Chondrocyte (in vitro differentiated cells): ENCODE results near the gene BRAT1. TPM values are rescaled to one million over a fixed set of nuclear protein-coding genes. Genes with fewer than 3 reads are reported as not detected.

Source experiments
- DNase-seq: peaks from one replicate; pipeline ENCODE4 v3.0.0; 2021; ENCODE audit warnings: mixed read lengths, low spot score
- H3K27ac Mint-ChIP-seq: one replicate; pipeline ENCODE4 v1.8.0; 2021; ENCODE audit warnings: mild to moderate bottlenecking, moderate library complexity, mixed read lengths; ENCODE audit not compliant: unreplicated experiment
- H3K27me3 Mint-ChIP-seq: 2 replicates; pipeline ENCODE4 v1.8.0; 2021; ENCODE audit warnings: low read depth, mixed read lengths
- H3K36me3 Mint-ChIP-seq: 2 replicates; pipeline ENCODE4 v1.8.0; 2021; ENCODE audit warnings: low read depth, mixed read lengths
- H3K4me1 Mint-ChIP-seq: 2 replicates; pipeline ENCODE4 v1.8.0; 2021; ENCODE audit warnings: low read depth, mild to moderate bottlenecking, mixed read lengths
- H3K4me3 Mint-ChIP-seq: one replicate; pipeline ENCODE4 v1.8.0; 2021; ENCODE audit warnings: mild to moderate bottlenecking, moderate library complexity, mixed read lengths; ENCODE audit not compliant: unreplicated experiment
- H3K9me3 Mint-ChIP-seq: 2 replicates; pipeline ENCODE4 v1.8.0; 2021; ENCODE audit warnings: low read depth, mixed read lengths
- long read RNA-seq: library from polyadenylated mRNA; stranded (forward); transcript quantifications from one replicate; pipeline ENCODE4 v2.0.0, GENCODE V29; 2021
- total RNA-seq: library from RNA; stranded (reverse); gene quantifications from 3 replicates; pipeline ENCODE4 v1.2.1, GENCODE V29; 2021
- TF ChIP-seq, protein P1 (sequence below): fragments of 200-600 bp; sonication (generic); IDR thresholded peaks from 2 replicates; pipeline ENCODE4 v1.5.0; 2021; ENCODE audit warnings: antibody characterized with exemption, mild to moderate bottlenecking, moderate library complexity

Gene BRAT1
- 19.6 to 30.6 TPM (median 21.0 TPM) in 3 replicates for total RNA-seq
- long read RNA-seq, transcript BRAT1-201 (14 exons, 2,915 nt), result major isoform, 65 of 139 reads
- long read RNA-seq, partial matches to known transcripts, result 24 of 139 reads
- long read RNA-seq, other reads (novel, unspliced or antisense), result 50 of 139 reads

GRCh38 chr7:2555121-2556052, at the start of gene BRAT1:
Gene BRAT1 (minus strand): TSS chr7:2555524. CDS start chr7:2554431, 1,093 bp downstream.
- TF ChIP-seq, protein P1, sequence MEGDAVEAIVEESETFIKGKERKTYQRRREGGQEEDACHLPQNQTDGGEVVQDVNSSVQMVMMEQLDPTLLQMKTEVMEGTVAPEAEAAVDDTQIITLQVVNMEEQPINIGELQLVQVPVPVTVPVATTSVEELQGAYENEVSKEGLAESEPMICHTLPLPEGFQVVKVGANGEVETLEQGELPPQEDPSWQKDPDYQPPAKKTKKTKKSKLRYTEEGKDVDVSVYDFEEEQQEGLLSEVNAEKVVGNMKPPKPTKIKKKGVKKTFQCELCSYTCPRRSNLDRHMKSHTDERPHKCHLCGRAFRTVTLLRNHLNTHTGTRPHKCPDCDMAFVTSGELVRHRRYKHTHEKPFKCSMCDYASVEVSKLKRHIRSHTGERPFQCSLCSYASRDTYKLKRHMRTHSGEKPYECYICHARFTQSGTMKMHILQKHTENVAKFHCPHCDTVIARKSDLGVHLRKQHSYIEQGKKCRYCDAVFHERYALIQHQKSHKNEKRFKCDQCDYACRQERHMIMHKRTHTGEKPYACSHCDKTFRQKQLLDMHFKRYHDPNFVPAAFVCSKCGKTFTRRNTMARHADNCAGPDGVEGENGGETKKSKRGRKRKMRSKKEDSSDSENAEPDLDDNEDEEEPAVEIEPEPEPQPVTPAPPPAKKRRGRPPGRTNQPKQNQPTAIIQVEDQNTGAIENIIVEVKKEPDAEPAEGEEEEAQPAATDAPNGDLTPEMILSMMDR, result peak; percentile 80
- peak; percentile 98 for DNase-seq
- Mint-ChIP-seq H3K27me3 (no peaks in the 10 kb centered on the region), H3K4me1 (peaks cover 31% of the 10 kb centered on the region), H3K4me3 (peak within 1 kb of the TSS; percentile 78), H3K9me3 (no peaks in the 10 kb centered on the region), H3K36me3 (peaks cover 3% of the 10 kb centered on the region), H3K27ac (peak within 1 kb of the TSS; percentile 81)

DNA sequence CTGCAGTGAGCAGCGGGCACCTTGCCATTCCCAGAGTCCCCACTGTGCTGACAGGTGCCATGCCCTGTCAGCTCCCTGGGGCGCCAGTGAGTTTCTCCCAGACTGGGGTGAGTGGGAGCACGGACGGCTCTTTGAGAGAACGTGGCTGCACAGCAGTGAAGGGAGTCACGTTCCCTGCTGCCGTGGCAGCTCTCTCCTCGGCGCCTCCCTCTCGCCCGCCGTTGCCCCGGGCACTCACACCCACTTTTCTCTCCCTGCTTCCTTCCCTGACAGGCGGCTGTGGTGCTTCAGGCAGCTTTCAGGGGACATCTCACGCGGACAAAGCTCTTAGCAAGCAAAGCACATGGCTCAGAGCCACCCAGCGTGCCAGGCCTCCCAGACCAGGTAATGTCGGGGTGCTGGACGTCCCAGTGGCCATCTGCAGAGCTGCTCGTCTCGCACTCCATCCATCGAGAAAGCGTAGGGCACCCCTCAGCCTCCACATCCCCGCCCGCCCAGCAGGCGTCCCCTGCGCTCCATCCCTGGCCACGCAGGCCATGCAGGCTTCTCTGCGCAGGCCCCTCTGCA, 49.4 kb upstream of the BRAT1 start:
- Mint-ChIP-seq H3K4me3 (no peak overlapping the region), H3K27me3 (no peaks in the 10 kb centered on the region), H3K4me1 (peaks cover 13% of the 10 kb centered on the region), H3K27ac (no peak overlapping the region), H3K9me3 (no peaks in the 10 kb centered on the region), H3K36me3 (peaks cover 8% of the 10 kb centered on the region)
- TF ChIP-seq, protein P1, result no peak
- no peak for DNase-seq

- Mint-ChIP-seq H3K4me1 (peaks cover 13% of the 10 kb centered on the region), H3K9me3 (no peaks in the 10 kb centered on the region), H3K27ac (no peak overlapping the region), H3K36me3 (peaks cover 15% of the 10 kb centered on the region), H3K27me3 (no peaks in the 10 kb centered on the region), H3K4me3 (no peak overlapping the region)
- no peak for DNase-seq
- TF ChIP-seq, protein P1, result no peak
Measured at GRCh38 chr7:2603044-2603965, 48.0 kb upstream of the BRAT1 start.

DNA sequence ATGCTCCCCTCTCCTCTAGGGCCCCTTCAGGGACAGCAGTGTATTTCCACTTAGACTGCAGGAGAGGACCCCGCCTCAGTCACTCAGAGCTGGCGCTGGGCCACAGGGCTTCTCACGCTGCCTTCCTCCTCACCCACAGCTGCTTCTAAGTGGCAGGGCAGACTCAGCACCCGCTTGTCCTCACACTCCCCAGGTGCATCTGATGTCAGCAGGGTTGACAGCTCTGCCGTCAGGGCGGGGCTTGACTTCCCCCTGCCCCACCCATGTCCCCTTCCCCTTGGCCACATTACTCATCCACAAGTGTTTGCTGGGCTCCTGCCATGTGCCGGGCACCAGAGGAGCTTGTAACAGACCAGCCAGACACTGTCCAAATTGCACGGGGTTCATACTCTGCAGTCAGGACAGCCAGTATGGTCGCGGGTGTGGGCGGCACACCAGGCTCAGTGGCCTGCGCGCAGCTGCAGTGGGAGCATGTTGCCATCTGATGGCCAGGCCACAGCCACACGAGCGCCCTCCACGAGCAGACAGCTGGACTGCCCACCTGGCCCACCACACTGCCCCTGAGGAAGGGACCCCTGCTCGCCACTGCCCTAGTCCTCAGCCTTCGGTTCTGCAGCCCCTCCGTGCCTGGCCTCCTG, 47.2 kb upstream of the BRAT1 start:
- Mint-ChIP-seq H3K4me3 (no peak overlapping the region), H3K27me3 (no peaks in the 10 kb centered on the region), H3K4me1 (peaks cover 10% of the 10 kb centered on the region), H3K27ac (no peak overlapping the region), H3K36me3 (peaks cover 15% of the 10 kb centered on the region), H3K9me3 (no peaks in the 10 kb centered on the region)
- TF ChIP-seq, protein P1, result no peak
- DNase-seq, result no peak
